Ovary (tissue), 9 donors: ENCODE results near the gene SLC43A2. TPM values are rescaled to one million over a fixed set of nuclear protein-coding genes. Genes with fewer than 3 reads are reported as not detected.

Experiments
- DNase-seq, 5 donors: peaks; one replicate each; pipeline ENCODE4 v3.0.0-alpha.2; 2019 to 2020
- H3K27ac ChIP-seq, 2 donors: fragments of 200-600 bp; one replicate each; pipeline versions ENCODE4 v1.5.1 to v1.8.0; 2019 to 2022
- H3K27me3 ChIP-seq: fragments of 200-600 bp; one replicate; pipeline ENCODE4 v1.8.0; 2022
- H3K36me3 ChIP-seq: fragments of 200-600 bp; sonication (generic); one replicate; pipeline ENCODE4 v1.5.1; 2019
- H3K4me1 ChIP-seq: one replicate; pipeline ENCODE4 v1.8.1; 2013; ENCODE audit warnings: mild to moderate bottlenecking, moderate library complexity; ENCODE audit not compliant: insufficient read depth
- H3K4me3 ChIP-seq: fragments of 200-600 bp; sonication (generic); one replicate; pipeline ENCODE4 v1.5.1; 2017
- H3K9me3 ChIP-seq, 2 donors: fragments of 200-600 bp in 1 of 2; sonication (generic) in 1 of 2; one replicate each; pipeline versions ENCODE4 v1.5.1 to v1.8.1; 2013 to 2019; ENCODE audit warnings: mild to moderate bottlenecking in 1 of 2, moderate library complexity in 1 of 2
- CTCF ChIP-seq, 3 donors: fragments of 450-650 bp in 2 of 3; fragments of 200-600 bp in 1 of 3; IDR thresholded peaks; one replicate each; pipeline versions ENCODE4 v1.5.1 to v1.8.0; 2016 to 2022; ENCODE audit warnings: antibody characterized with exemption in 3 of 3, mild to moderate bottlenecking in 1 of 3
- EP300 ChIP-seq: sonication (generic); formaldehyde crosslinking; IDR thresholded peaks from one replicate; pipeline ENCODE4 v1.6.1; 2017; ENCODE audit warnings: antibody characterized with exemption
- POLR2A ChIP-seq: fragments of 450-650 bp; IDR thresholded peaks from one replicate; pipeline ENCODE4 v1.6.1; 2017; ENCODE audit warnings: antibody characterized with exemption, mild to moderate bottlenecking, moderate library complexity
- WGBS, 3 donors: extraction: QIAGEN DNeasy Blood & Tissue Kit in 1 of 3; methylation state at CpG; one replicate each; pipeline versions ENCODE4 v1.1.5 to v1.1.7; 2013 to 2017; 5-methylcytosine and 5-hydroxymethylcytosine counted together
- intact Hi-C, 4 donors: fragments of 100-400 bp; cut with DNase I; formaldehyde crosslinking; loops; one replicate each; pipeline versions ENCODE4 v1.11.0 to v1.15.1; 2022 to 2023
- polyA plus RNA-seq, 2 donors: library from polyadenylated mRNA; stranded (reverse); fragments of 200-250 nt in 1 of 2; fragments of 350-450 nt in 1 of 2; fragmentation: Illumina TruSeq in 1 of 2; extraction: RNeasy Lipid Tissue Mini Kit (QIAGEN cat#74804) in 1 of 2; gene quantifications; one replicate each; pipeline ENCODE4 v1.2.3, GENCODE V29; 2013 to 2014
- total RNA-seq, 7 donors: library from RNA; depleted of rRNA in 2 of 7; stranded (reverse); fragments of >200 nt in 2 of 7; fragmentation: NEBNext Ultra II Directional in 3 of 7; extraction: Animal tissue kit (Norgen Biotek cat#: 25700) in 3 of 7; gene quantifications; one replicate each; pipeline versions ENCODE4 v1.1.0 to v1.2.4, GENCODE V29; 2016 to 2023
- donor health status: DM: no; HTN: no; CAD: no; lungs with moderate emphysema.
- donor health status: DM: no; HTN: no; CAD: no.
- donor health status: Bipolar disorder and iron deficiency.
- donor health status: DM: yes; HTN: yes; CAD: no.
- donor health status: DM: no; HTN: no; CAD: no.
- donor health status: DM: yes; HTN: yes; CAD: no.

Gene SLC43A2
- total and polyA plus RNA-seq, 9 donors, result 3.5 to 24.6 (median 7.1) TPM

GRCh38 chr17:1577583-1578013 lies 51.0 kb downstream of the SLC43A2 start:
- DNase-seq, result peak in 1 of 5 donors; percentile 48
- H3K9me3 ChIP-seq, result no peaks in the 10 kb centered on the region
- no peaks in the 10 kb centered on the region for H3K36me3 ChIP-seq
- intact Hi-C loops, result loop anchor here in 2 of 4 donors (5.0 to 10.0 kb wide), 2 partner anchors 70 to 137 kb away; partner anchors contain the start of genes RILP (in 1 of the 2), SCARF1 (in 1 of the 2) and TLCD2 (in 1 of the 2)
- H3K27ac ChIP-seq, result peak overlapping the region; percentile 75 to 93
- TF ChIP-seq CTCF (IDR thresholded peaks at IDR 0.05), result no peak
- no peak for TF ChIP-seq EP300
- TF ChIP-seq POLR2A, result no peak
- H3K4me1 ChIP-seq, result peaks cover 19% of the 10 kb centered on the region
- H3K4me3 ChIP-seq, result no peak overlapping the region
- no peaks in the 10 kb centered on the region for H3K27me3 ChIP-seq
- WGBS, 3 donors, result 65 to 75% (median 71%) methylated on average over 6 of the region's 6 CpGs

GRCh38 chr17:1577182-1577581 lies 51.5 kb downstream of the SLC43A2 start:
- H3K9me3 ChIP-seq, result no peaks in the 10 kb centered on the region
- no peaks in the 10 kb centered on the region for H3K27me3 ChIP-seq
- peak; percentile 82 to 85 (median 85) for DNase-seq
- no peak overlapping the region for H3K4me3 ChIP-seq
- intact Hi-C loops, result loop anchor here in 2 of 4 donors (5.0 to 10.0 kb wide), 2 partner anchors 70 to 138 kb away; partner anchors contain the start of genes RILP (in 1 of the 2), SCARF1 (in 1 of the 2) and TLCD2 (in 1 of the 2)
- H3K36me3 ChIP-seq, result no peaks in the 10 kb centered on the region
- H3K27ac ChIP-seq, result peak overlapping the region; percentile 75 to 93
- 2 to 5% (median 4%) methylated on average over 11 to 12 of the region's 12 CpGs for WGBS, 3 donors
- H3K4me1 ChIP-seq, result peaks cover 19% of the 10 kb centered on the region
- TF ChIP-seq EP300 (no peak), POLR2A (peak; percentile 21), CTCF (IDR thresholded peaks at IDR 0.05) (peak in 1 of 3 donors; percentile 36)

GRCh38 chr17:1576500-1576899 lies 52.1 kb downstream of the SLC43A2 start:
- TF ChIP-seq CTCF (IDR thresholded peaks at IDR 0.05), result no peak
- no peak for TF ChIP-seq EP300
- no peak for TF ChIP-seq POLR2A
- 88 to 89% (median 89%) methylated on average over 15 of the region's 15 CpGs for WGBS, 3 donors
- intact Hi-C loops, result loop anchor here in 2 of 4 donors (5.0 to 10.0 kb wide), 2 partner anchors 71 to 138 kb away; partner anchors contain the start of genes RILP (in 1 of the 2), SCARF1 (in 1 of the 2) and TLCD2 (in 1 of the 2)
- H3K4me3 ChIP-seq, result no peak overlapping the region
- peak overlapping the region; percentile 75 to 93 for H3K27ac ChIP-seq
- peak in 2 of 5 donors; percentile 45 to 54 for DNase-seq
- H3K27me3 ChIP-seq, result no peaks in the 10 kb centered on the region
- H3K9me3 ChIP-seq, result no peaks in the 10 kb centered on the region
- H3K4me1 ChIP-seq, result peaks cover 19% of the 10 kb centered on the region
- H3K36me3 ChIP-seq, result no peaks in the 10 kb centered on the region

- no peak for DNase-seq
- Histone ChIP-seq H3K27ac (peak overlapping the region; percentile 54 to 76), H3K4me1 (peaks cover 19% of the 10 kb centered on the region), H3K4me3 (no peak overlapping the region), H3K36me3 (no peaks in the 10 kb centered on the region), H3K9me3 (no peaks in the 10 kb centered on the region), H3K27me3 (no peaks in the 10 kb centered on the region)
- no peak for TF ChIP-seq EP300
- TF ChIP-seq CTCF (IDR thresholded peaks at IDR 0.05), result no peak
- TF ChIP-seq POLR2A, result no peak
- 26 to 36% (median 28%) methylated on average over 41 to 45 of the region's 45 CpGs for WGBS, 3 donors
- intact Hi-C loops, result loop anchor here (1.0 to 10.0 kb wide), 6 partner anchors 54 to 140 kb away; partner anchors contain the start of genes RILP (in 2 of the 4), SLC43A2 (in 2 of the 4), SCARF1 (in 1 of the 4) and TLCD2 (in 1 of the 4)
These were observed 53.8 kb downstream of the SLC43A2 start for GRCh38 chr17:1574697-1575471.
